ENCODE data around the gene SLC15A1. TPM values are rescaled to one million over a fixed set of nuclear protein-coding genes. Genes with fewer than 3 reads are reported as not detected.

Gene SLC15A1
- total RNA-seq, 1 donor from 2014 or later: not detected

DNA sequence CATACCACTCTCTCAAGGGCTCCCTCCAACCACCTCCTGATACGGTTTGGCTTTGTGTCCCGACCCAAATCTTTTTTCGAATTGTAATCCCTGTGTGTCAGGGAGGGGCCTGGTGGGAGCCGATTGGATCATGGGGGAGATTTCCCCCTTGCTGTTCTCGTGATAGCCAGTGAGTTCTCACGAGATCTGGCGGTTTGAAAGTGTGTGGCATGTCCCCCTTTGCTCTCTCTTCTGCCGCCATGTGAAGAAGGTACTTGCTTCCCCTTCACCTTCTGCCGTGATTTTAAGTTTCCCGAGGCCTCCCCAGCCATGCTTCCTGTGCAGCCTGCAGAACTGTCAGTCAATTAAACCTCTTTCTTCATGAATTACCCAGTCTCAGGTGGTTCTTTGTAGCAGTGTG, 34.7 kb upstream of the SLC15A1 start:
- no peak for DNase-seq
- Mint-ChIP-seq H3K4me1 (no peaks in the 10 kb centered on the region), H3K27ac (no peak overlapping the region), H3K36me3 (ENCODE audit: low read depth) (peaks cover under 1% of the 10 kb centered on the region), H3K9me3 (no peaks in the 10 kb centered on the region), H3K27me3 (peaks cover 20% of the 10 kb centered on the region), H3K4me3 (no peak overlapping the region)
- intact Hi-C loops (cut with micrococcal nuclease): no loop called here

DNA sequence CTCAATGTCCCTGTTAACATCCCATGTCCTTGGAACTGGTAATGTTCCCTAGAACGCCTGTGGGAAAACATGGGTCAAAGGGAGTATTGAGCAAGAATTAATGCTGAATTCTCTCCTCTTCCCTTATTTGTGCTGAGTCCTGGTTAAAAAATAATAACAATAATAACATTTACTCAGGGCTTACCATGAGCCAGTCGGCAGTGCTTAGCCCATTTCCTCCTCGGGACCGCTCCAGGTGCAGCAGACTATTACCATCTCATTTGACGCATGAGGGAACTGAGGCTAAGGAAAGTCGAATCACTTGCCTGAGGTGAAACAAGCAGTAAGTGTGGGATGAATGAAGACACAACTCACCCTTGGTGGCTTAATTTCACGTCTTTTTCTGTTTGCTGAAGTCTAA, 33.6 kb upstream of the SLC15A1 start:
- intact Hi-C loops (cut with micrococcal nuclease): no loop called here
- no peak overlapping the region for H3K4me3 Mint-ChIP-seq
- no peaks in the 10 kb centered on the region for H3K9me3 Mint-ChIP-seq
- H3K36me3 Mint-ChIP-seq (ENCODE audit: low read depth): no peaks in the 10 kb centered on the region
- peaks cover 22% of the 10 kb centered on the region for H3K27me3 Mint-ChIP-seq
- no peak for DNase-seq
- no peak overlapping the region for H3K27ac Mint-ChIP-seq
- H3K4me1 Mint-ChIP-seq: no peaks in the 10 kb centered on the region

DNA sequence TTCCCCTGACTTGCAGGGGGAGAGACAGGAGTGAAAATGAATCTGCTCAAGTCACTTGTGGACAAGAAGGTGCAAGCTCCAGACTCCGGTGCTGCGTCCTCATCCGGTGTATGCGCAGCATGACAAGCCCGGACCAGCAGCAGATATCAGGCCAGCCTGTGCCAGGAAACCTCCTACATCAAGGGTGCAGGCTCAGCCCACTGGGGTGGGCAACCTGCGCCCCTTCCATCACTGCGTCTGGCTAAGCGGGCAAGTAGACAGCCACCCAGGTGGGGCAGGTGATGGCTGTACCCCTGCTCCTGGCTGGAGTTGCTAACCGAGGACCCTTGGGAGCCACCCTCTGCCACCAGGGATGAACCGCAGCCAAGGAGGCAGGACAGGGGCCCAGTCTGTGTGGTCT, 32.9 kb upstream of the SLC15A1 start:
- Mint-ChIP-seq H3K4me3 (no peak overlapping the region), H3K27ac (no peak overlapping the region)

DNA sequence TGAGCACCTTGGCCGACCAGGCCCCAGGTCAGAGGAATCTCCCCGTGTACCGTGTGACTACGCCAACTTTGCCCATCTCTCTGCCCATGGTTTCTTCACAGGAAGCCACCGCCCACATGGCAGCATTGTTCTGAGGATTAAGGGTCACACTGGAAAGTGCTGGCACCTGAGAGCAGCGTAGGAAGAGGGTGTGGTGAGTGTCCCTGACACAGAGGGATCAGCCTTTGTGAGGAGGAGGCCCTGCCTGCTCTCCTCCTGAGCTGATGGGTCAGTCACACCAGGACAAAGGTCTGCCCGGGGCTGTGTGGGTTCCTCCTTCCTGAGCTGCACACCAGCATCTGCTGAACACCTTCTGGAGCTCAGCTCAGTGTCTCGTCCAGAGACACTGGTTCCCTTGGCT, 32.2 kb upstream of the SLC15A1 start:
- H3K4me3 Mint-ChIP-seq: no peak overlapping the region
- H3K36me3 Mint-ChIP-seq (ENCODE audit: low read depth): no peaks in the 10 kb centered on the region
- DNase-seq: no peak
- H3K27me3 Mint-ChIP-seq: peaks cover 22% of the 10 kb centered on the region
- no peak overlapping the region for H3K27ac Mint-ChIP-seq
- no peaks in the 10 kb centered on the region for H3K9me3 Mint-ChIP-seq
- intact Hi-C loops (cut with micrococcal nuclease): no loop called here
- no peaks in the 10 kb centered on the region for H3K4me1 Mint-ChIP-seq

More for the DNA sequence above, 32.9 kb upstream of the SLC15A1 start:
- Mint-ChIP-seq H3K36me3 (ENCODE audit: low read depth) (no peaks in the 10 kb centered on the region), H3K27me3 (peaks cover 22% of the 10 kb centered on the region), H3K4me1 (no peaks in the 10 kb centered on the region), H3K9me3 (no peaks in the 10 kb centered on the region)
- intact Hi-C loops (cut with micrococcal nuclease): no loop called here
- no peak for DNase-seq

DNA sequence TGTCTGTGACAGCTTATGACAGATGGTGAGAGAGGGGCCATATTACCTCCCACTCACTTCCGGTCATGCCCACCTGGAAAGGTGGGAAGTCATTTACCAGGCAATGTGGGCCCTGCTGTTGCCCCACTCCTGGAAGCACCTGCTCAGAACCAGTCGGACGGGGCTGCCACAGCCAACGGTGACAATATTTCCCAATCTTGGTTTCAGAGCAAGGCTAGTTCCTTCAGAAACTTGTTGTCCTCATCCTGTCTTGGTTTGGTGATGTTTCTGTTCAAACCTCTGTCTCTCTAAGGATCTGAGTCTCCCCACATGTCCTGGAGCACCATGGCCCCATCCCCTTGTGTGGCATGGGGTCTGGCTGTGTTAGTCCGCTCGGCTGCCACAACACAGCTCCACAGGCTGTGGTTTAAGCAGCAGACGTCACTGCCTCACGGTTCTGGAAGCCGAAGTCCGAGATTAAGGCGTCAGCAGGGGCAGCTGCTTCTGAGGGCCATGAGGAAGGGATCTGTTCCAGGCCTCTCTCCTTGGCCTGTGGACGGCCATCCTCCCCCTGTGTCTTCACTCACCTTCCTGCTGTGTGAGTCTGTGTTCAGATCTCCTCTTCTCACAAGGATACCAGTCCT, 31.5 kb upstream of the SLC15A1 start:
- peaks cover 21% of the 10 kb centered on the region for H3K27me3 Mint-ChIP-seq
- H3K4me1 Mint-ChIP-seq: no peaks in the 10 kb centered on the region
- H3K9me3 Mint-ChIP-seq: no peaks in the 10 kb centered on the region

DNA sequence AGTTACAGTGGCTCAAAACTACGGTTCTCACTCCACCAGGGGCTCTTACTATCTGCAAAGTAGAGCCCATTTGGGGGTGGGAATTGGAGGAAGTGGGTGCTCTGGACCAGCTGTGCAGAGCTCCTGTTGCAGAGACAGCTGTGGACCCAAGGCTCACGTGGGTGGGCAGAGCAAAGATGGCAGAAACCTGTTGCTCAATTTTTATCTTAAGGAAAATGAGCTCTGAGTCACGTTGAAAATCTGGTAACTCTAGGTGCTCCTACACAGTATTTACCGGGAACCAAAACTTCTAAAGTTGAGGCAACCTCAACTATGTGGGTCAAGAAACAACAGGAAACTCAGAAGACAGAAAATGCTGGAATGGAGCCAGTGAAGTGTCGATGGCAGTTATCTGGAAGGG, 30.2 kb upstream of the SLC15A1 start:
- Mint-ChIP-seq H3K27me3 (peaks cover 13% of the 10 kb centered on the region), H3K27ac (no peak overlapping the region), H3K36me3 (ENCODE audit: low read depth) (no peaks in the 10 kb centered on the region), H3K9me3 (no peaks in the 10 kb centered on the region), H3K4me1 (no peaks in the 10 kb centered on the region), H3K4me3 (no peak overlapping the region)
- intact Hi-C loops (cut with micrococcal nuclease): no loop called here
- DNase-seq: no peak

More for the DNA sequence above, 31.5 kb upstream of the SLC15A1 start:
- intact Hi-C loops (cut with micrococcal nuclease): no loop called here
- Mint-ChIP-seq H3K4me3 (no peak overlapping the region), H3K36me3 (ENCODE audit: low read depth) (no peaks in the 10 kb centered on the region), H3K27ac (no peak overlapping the region)
- DNase-seq: no peak

DNA sequence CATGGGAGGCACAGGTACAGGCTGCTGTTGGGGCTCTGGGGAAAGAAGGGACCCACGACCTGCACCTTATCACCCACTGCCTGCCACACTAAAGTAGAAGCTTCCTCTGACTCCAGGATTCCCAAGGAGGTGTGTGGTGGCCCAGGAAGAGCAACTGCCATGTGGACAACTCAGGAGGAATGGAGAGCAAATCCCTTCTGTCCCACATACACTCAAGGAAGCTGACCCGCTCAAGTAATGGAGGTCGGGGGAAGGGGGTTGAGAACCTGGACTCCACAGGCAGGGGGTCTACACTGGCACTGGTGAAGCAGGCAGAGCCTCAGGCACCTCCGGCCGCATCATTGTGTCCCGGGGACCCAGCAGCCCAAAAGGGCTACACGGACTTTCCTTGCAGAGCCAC, 29.4 kb upstream of the SLC15A1 start:
- Mint-ChIP-seq H3K4me1 (no peaks in the 10 kb centered on the region), H3K27ac (no peak overlapping the region), H3K27me3 (peaks cover 9% of the 10 kb centered on the region), H3K9me3 (no peaks in the 10 kb centered on the region), H3K36me3 (ENCODE audit: low read depth) (no peaks in the 10 kb centered on the region), H3K4me3 (no peak overlapping the region)
- intact Hi-C loops (cut with micrococcal nuclease): no loop called here
- DNase-seq: no peak

DNA sequence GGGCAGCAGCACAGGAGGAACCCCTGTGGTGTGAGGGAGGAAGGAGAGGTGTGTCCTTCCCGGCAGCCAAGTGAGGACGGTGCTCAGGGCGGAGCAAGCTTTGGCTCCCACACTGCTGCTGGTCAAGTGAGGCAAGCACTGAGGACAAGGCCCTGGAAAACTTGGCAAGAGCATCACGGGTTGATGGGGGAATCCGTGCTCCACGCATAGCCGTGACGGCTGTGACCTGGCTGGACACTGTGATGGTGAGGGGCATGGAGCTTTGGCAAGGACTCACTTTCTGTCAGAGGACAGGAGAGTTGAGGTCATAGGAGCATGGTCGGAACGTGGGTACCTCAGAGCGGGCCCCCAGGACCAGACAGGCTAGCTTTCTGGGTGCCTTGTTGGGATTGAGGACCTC, 29.0 kb upstream of the SLC15A1 start:
- Mint-ChIP-seq H3K27me3 (peaks cover 5% of the 10 kb centered on the region), H3K4me1 (no peaks in the 10 kb centered on the region), H3K9me3 (no peaks in the 10 kb centered on the region), H3K36me3 (ENCODE audit: low read depth) (no peaks in the 10 kb centered on the region), H3K27ac (no peak overlapping the region), H3K4me3 (no peak overlapping the region)
- intact Hi-C loops (cut with micrococcal nuclease): no loop called here
- DNase-seq: no peak

DNA sequence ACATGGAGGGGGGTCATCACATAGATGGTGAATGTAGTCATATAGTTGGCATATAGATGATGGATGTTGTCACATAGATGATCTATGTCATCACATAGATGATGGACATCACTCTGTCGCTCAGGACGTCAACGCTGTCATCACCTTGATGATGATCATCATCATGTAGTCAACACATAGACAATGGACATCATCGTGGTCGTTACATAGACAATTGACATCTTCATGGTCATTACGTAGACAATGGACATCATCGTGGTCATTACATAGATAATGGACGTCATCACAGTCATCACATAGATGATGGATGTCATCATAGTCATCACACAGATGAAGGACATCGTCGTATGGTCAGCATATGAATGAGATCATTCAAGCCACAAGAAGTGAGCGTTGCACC, 28.6 kb upstream of the SLC15A1 start:
- intact Hi-C loops (cut with micrococcal nuclease): no loop called here
- no peak overlapping the region for H3K4me3 Mint-ChIP-seq
- no peaks in the 10 kb centered on the region for H3K36me3 Mint-ChIP-seq (ENCODE audit: low read depth)

DNA sequence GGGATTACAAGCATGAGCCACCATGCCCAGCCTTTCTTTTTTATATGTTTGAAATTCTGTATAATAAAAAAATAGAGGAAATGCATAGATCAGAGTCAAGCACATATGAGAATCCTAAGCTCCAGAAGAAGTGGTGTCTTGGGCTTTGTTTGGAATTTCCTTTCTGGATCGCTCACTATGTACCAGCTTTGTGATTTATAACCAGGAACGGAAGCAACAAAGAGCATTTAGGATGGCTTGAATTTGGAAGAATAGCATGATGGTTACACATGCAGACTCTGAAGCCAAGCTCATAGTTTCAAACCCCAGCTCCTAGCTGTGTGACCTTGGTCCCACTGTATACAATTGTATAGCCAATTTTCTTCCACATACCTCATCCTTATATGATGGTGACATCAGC, 28.0 kb upstream of the SLC15A1 start:
- no peak for DNase-seq
- Mint-ChIP-seq H3K9me3 (no peaks in the 10 kb centered on the region), H3K36me3 (ENCODE audit: low read depth) (no peaks in the 10 kb centered on the region), H3K4me3 (no peak overlapping the region), H3K4me1 (no peaks in the 10 kb centered on the region), H3K27ac (no peak overlapping the region), H3K27me3 (peaks cover 5% of the 10 kb centered on the region)
- intact Hi-C loops (cut with micrococcal nuclease): no loop called here

More for the DNA sequence above, 28.6 kb upstream of the SLC15A1 start:
- no peak for DNase-seq
- Mint-ChIP-seq H3K4me1 (no peaks in the 10 kb centered on the region), H3K27ac (no peak overlapping the region), H3K27me3 (peaks cover 5% of the 10 kb centered on the region), H3K9me3 (no peaks in the 10 kb centered on the region)

DNA sequence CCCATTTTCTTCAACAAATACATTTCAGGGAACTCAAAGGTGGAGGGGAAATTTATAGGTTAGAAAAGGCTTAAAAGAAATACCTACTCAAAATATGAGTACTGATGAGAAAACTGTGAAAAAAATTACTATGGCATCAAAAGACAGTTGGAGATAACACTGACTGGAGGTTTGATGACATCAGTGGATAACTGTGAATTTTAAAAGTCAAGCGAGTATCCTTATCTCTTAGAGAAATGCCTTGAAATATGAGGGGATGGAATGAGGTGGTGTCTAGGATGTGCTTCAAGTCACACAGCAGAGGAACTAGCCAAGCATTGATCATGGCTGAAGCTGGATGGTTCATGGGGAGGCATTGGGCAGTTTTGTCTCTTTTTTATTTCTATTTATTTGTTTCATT, 27.2 kb upstream of the SLC15A1 start:
- no peaks in the 10 kb centered on the region for H3K9me3 Mint-ChIP-seq
- H3K36me3 Mint-ChIP-seq (ENCODE audit: low read depth): no peaks in the 10 kb centered on the region
- H3K4me3 Mint-ChIP-seq: no peak overlapping the region
- intact Hi-C loops (cut with micrococcal nuclease): no loop called here
- no peaks in the 10 kb centered on the region for H3K4me1 Mint-ChIP-seq
- no peak for DNase-seq
- H3K27ac Mint-ChIP-seq: no peak overlapping the region
- peaks cover 5% of the 10 kb centered on the region for H3K27me3 Mint-ChIP-seq

DNA sequence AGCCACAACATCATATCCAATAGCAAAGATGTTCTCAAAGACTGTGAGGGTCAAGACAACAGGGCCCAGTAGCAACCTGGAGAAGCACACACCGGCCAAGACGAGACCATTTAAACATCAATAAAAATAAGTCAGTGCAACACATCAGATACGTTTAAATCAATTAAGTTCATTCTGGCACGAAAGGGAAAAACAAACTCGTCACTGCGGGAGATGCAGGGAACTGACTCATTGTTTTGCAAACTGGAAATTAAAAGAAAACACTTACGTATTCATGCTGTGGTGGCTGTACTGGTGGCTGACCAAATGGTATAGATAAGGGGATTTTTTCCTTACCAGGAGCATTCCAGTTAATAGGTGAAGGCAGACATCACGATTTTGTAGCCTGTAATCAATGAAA, 26.3 kb upstream of the SLC15A1 start:
- H3K4me3 Mint-ChIP-seq: no peak overlapping the region
- H3K4me1 Mint-ChIP-seq: no peaks in the 10 kb centered on the region
- H3K9me3 Mint-ChIP-seq: no peaks in the 10 kb centered on the region
- intact Hi-C loops (cut with micrococcal nuclease): no loop called here
- no peak for DNase-seq
- peaks cover 5% of the 10 kb centered on the region for H3K27me3 Mint-ChIP-seq
- no peak overlapping the region for H3K27ac Mint-ChIP-seq
- H3K36me3 Mint-ChIP-seq (ENCODE audit: low read depth): no peaks in the 10 kb centered on the region

DNA sequence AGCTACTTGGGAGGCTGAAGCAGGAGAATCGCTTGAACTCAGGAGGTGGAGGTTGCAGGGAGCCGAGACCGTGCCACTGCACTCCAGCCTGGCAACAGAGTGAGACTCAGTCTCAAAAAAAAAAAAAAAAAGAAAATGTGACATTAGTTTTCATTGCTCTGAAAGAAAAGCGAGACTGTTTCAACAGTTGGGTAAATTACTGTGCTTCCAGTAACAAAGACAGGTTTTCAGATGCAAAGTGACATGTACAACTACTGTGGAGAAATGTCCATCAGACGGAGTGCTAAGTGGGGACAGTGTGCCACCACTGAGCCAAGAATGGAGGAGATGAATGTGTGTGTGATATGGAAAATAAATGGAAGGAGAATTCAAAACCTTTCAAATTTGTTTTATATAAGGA, 24.2 kb upstream of the SLC15A1 start:
- Mint-ChIP-seq H3K4me3 (no peak overlapping the region), H3K36me3 (ENCODE audit: low read depth) (no peaks in the 10 kb centered on the region), H3K27me3 (peaks cover 5% of the 10 kb centered on the region), H3K27ac (no peak overlapping the region), H3K4me1 (no peaks in the 10 kb centered on the region), H3K9me3 (peaks cover 2% of the 10 kb centered on the region)
- no peak for DNase-seq
- intact Hi-C loops (cut with micrococcal nuclease): no loop called here

DNA sequence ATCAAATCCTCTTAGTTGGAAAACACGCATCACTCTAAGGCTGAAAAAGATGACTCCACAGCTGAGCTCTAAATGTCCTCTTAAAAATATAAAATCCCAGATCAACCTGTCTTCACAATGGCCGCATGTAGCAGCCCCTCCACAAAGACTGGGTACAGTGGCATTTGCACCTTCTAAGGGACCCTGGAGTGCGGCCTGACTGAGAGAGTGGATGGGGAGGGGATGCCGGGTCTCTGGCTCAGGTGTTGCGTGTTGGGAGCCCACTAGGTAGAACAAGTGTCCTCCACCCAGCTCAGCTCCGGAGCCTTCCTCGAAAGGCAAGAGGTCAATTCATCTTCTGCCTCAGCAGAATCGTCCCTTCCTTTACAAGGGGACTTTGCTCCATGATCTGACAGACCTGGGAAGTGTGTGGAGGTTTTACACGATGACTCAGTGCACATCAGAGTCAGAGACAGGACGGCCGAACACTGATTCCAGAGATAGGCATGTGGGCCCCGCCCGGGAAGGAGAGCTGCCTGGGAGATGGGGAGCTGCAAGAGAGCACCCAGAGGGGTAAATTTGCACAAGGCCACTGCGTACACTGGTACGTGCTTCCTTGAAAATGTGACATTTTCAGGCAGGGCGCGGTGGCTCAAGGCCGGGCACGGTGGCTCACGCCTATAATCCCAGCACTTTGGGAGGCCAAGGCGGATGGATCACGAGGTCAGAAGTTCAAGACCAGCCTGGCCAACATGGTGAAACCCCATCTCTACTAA, 23.5 kb upstream of the SLC15A1 start:
- Mint-ChIP-seq H3K36me3 (ENCODE audit: low read depth) (no peaks in the 10 kb centered on the region), H3K4me1 (no peaks in the 10 kb centered on the region), H3K27ac (no peak overlapping the region), H3K27me3 (peaks cover 3% of the 10 kb centered on the region), H3K9me3 (peaks cover 7% of the 10 kb centered on the region), H3K4me3 (no peak overlapping the region)
- no peak for DNase-seq
- intact Hi-C loops (cut with micrococcal nuclease): no loop called here

DNA sequence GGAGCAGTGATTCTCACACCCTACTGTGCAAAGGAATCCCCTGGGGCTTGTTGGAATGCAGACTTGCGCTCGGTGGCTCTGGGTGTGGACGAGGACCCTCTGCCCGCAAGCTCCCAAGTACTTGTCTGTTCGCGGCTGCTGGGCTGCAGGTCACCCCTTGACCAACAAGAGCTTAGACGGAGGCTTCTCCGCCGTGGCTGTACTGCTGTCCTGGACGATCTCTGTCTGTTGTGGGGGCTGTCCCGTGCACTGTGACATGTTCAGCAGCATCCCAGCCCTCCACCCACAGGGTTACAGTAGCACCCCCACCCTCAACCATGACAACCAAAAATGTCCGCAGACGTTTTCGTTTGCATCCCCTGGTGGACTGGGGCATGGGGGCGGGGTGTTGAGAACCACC, 22.9 kb upstream of the SLC15A1 start:
- Mint-ChIP-seq H3K27ac (no peak overlapping the region), H3K4me3 (no peak overlapping the region), H3K27me3 (peaks cover 3% of the 10 kb centered on the region), H3K9me3 (peaks cover 8% of the 10 kb centered on the region), H3K36me3 (ENCODE audit: low read depth) (no peaks in the 10 kb centered on the region), H3K4me1 (no peaks in the 10 kb centered on the region)
- no peak for DNase-seq
- intact Hi-C loops (cut with micrococcal nuclease): no loop called here
